ENCODE results near the gene ZBTB7C.

Gene ZBTB7C

DNA sequence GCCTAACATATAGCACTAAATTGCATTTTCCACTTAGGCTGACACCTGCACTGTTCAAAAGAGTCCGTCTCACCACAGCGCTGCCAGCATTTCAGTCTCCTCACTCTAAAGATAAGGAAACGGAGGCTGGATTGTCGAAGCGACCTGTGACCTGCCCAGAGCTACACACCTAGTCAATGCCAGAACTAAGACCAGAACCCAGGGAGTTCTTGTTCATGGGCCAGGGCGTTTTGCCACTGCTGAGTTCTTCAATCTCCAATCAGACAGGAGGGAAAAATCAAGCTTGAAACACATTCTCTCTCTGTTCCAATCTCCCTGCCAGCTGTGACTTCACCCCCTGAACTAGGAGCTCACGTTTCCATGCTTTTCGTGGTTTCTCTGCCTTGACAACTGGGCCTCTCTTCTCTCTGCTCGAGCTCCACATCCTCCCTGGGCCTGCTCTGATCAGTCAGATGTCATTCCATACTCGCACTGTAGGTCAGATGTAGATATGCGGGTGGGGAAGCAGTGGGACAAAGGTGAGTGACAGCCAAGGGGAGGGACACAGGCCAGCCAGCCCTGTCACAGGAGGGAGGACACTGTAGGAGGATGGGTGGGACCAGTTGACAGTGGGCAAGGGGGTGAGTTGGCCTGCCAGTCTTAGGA, 257.6 kb downstream of the ZBTB7C start:
- Histone ChIP-seq H3K27ac (ENCODE audit: extremely low read depth, low read depth, low read length) (no peak overlapping the region), H3K36me3 (ENCODE audit: control insufficient read depth in 2 of 2, insufficient read depth in 1 of 2, low read length in 2 of 2) (no peaks in the 10 kb centered on the region), H3K4me1 (ENCODE audit: control insufficient read depth, insufficient read depth, low read length) (no peaks in the 10 kb centered on the region), H3K4me3 (ENCODE audit: low read depth, low read length) (no peak overlapping the region), H3K9me3 (ENCODE audit: control insufficient read depth, insufficient read depth, low read depth, low read length) (no peaks in the 10 kb centered on the region)
- ChIA-PET CTCF (interaction anchor here (0.5 to 1.3 kb wide), 4 partner anchors 47 to 294 kb away, joined by 3 to 4 read pairs (median 3); no protein-coding TSS in a partner anchor), POLR2A (interaction anchor here (1.5 to 2.2 kb wide), 2 partner anchors 10 to 12 kb away, joined by 5 to 17 read pairs; no protein-coding TSS in a partner anchor)
- TF ChIP-seq EGR2 (tag by site-specific recombination; IDR thresholded peaks at IDR 0.05; ENCODE audit: low read depth) (peak; percentile 41; the same call in 1 of the 2 replicates), ZNF221 (tag by site-specific recombination; IDR thresholded peaks at IDR 0.05; ENCODE audit: borderline replicate concordance) (no peak), ZNF837 (tag by site-specific recombination; IDR thresholded peaks at IDR 0.05) (no peak), ZNF513 (tag by site-specific recombination; IDR thresholded peaks at IDR 0.05) (no peak), ZNF585B (tag by site-specific recombination; IDR thresholded peaks at IDR 0.05) (no peak), GLI2 (tag by site-specific recombination; IDR thresholded peaks at IDR 0.05; ENCODE audit: borderline replicate concordance, low read depth) (no peak), ZSCAN5A (tag by site-specific recombination; IDR thresholded peaks at IDR 0.05) (no peak), ZNF248 (tag by site-specific recombination; IDR thresholded peaks at IDR 0.05) (no peak), ZNF624 (tag by site-specific recombination; IDR thresholded peaks at IDR 0.05) (no peak), ZNF596 (tag by site-specific recombination; IDR thresholded peaks at IDR 0.05) (no peak), ZFHX2 (tag by site-specific recombination; conservative IDR thresholded peaks at IDR 0.05) (peak; percentile 47), SALL2 (tag by site-specific recombination; IDR thresholded peaks at IDR 0.05; ENCODE audit: borderline replicate concordance) (no peak), KLF1 (tag by site-specific recombination; IDR thresholded peaks at IDR 0.05) (peak; percentile 31; the same call in 1 of the 2 replicates)
- TF ChIP-seq, protein P1, sequence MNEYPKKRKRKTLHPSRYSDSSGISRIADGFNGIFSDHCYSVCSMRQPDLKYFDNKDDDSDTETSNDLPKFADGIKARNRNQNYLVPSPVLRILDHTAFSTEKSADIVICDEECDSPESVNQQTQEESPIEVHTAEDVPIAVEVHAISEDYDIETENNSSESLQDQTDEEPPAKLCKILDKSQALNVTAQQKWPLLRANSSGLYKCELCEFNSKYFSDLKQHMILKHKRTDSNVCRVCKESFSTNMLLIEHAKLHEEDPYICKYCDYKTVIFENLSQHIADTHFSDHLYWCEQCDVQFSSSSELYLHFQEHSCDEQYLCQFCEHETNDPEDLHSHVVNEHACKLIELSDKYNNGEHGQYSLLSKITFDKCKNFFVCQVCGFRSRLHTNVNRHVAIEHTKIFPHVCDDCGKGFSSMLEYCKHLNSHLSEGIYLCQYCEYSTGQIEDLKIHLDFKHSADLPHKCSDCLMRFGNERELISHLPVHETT (tag by site-specific recombination; IDR thresholded peaks at IDR 0.05): no peak
- TF ChIP-seq, protein P2, sequence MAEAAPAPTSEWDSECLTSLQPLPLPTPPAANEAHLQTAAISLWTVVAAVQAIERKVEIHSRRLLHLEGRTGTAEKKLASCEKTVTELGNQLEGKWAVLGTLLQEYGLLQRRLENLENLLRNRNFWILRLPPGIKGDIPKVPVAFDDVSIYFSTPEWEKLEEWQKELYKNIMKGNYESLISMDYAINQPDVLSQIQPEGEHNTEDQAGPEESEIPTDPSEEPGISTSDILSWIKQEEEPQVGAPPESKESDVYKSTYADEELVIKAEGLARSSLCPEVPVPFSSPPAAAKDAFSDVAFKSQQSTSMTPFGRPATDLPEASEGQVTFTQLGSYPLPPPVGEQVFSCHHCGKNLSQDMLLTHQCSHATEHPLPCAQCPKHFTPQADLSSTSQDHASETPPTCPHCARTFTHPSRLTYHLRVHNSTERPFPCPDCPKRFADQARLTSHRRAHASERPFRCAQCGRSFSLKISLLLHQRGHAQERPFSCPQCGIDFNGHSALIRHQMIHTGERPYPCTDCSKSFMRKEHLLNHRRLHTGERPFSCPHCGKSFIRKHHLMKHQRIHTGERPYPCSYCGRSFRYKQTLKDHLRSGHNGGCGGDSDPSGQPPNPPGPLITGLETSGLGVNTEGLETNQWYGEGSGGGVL (tag by site-specific recombination; IDR thresholded peaks at IDR 0.05): no peak
- TF ChIP-seq, protein P3, sequence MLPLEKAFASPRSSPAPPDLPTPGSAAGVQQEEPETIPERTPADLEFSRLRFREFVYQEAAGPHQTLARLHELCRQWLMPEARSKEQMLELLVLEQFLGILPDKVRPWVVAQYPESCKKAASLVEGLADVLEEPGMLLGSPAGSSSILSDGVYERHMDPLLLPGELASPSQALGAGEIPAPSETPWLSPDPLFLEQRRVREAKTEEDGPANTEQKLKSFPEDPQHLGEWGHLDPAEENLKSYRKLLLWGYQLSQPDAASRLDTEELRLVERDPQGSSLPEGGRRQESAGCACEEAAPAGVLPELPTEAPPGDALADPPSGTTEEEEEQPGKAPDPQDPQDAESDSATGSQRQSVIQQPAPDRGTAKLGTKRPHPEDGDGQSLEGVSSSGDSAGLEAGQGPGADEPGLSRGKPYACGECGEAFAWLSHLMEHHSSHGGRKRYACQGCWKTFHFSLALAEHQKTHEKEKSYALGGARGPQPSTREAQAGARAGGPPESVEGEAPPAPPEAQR (tag by site-specific recombination; IDR thresholded peaks at IDR 0.05): no peak
